ENCODE results near the gene OGN.
"Not testable (repeated sequence)": the region's sequence is repeated elsewhere in the genome, so short reads cannot be mapped to it uniquely, and the experiment has no call there.

The OGN gene, protein sequence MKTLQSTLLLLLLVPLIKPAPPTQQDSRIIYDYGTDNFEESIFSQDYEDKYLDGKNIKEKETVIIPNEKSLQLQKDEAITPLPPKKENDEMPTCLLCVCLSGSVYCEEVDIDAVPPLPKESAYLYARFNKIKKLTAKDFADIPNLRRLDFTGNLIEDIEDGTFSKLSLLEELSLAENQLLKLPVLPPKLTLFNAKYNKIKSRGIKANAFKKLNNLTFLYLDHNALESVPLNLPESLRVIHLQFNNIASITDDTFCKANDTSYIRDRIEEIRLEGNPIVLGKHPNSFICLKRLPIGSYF

DNA sequence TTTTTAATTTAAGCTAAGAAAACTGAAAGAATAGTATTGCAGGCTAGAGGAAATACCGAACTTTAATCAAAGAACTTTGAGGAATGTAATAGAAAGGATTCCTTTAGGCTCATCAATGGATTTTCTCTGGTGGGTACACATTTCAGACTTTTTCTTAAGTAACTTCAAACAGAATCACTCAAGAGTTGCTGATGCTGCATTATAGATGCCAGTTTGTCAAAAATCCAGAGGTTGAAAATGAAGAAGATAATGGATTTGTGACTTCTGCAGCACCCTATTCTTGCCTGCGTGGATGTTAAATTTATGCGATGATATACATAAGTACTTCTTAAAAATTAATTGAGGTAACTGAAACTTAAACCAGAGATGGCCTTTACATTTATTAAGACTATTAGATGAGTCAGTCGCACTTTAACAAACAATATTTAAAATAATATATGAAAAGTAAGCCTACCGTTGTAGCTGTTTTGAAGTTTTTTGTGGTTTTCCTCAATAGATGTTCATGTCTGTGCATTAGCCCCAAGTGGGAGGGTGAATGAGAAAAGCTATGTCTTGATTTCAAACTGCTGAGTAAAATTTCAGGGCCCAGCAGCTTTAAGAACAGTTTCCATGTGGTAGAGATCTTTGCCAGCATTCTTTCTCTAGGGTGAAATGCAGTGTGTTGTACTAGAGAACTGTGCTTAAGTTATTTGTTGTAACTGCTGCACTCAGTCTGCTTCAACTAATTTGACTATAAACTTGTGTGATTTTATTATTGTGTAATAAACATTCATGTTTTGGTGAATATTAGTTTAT, at the start of gene OGN:
Gene OGN, minus strand, starts transcription at position 537 of the 795 bp plus-strand sequence. CDS start 1,171 bp downstream, outside the sequence.
- no peak for DNase-seq

DNA sequence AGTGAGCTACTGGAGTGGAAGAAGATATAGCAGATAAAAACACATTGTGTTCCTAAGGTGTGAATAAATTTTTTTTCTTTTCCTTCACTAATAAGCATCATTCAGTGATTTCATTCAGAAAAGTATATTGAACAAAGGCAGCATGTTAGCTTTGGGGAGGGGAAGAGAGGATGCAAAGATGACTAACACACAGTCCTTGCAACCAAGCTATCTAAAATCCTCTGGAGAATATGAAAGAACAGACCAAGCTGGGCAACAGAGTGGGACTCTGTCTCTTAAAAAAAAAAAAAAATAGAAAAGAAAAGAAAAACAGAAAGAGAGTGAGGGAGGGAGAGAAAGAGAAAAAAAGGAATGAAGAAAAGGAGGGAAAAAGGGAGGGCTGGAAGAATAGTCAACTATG, 42.2 kb upstream of the OGN start:
- DNase-seq, result no peak

DNA sequence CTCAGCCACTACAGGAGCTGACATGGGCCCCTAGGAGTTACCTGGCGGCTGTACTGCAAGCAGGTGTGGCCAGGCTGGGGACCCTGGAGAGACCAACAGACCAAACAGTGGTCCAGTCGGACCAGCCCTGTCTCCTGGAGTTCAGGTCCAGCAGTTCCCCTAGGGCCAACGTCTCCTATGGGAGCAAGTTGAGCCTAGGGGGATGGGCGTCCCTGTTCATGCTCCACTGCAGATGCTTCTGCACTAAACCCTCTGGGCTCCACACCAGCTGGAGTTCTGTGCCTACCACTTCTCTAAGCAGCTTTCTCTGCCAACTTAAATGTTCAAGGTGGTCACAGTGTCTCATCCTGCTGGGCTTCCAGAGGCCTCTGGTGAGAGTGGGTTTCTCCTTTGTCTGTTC, 40.5 kb upstream of the OGN start:
- DNase-seq, result no peak

DNA sequence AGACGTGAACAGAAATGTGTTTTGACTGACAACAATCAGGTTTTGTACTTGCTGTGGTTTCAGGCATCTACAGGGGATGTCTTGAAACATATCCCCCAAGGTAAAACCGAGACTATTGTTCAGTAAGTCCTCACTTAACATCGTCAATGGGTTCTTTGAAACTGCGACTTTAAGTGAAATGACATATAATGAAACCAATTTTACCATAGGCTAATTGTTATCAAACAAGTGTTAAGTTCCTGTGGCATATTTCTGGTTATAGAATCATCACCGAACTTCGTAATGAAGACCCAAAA, 36.3 kb upstream of the OGN start:
- no peak for DNase-seq

DNA sequence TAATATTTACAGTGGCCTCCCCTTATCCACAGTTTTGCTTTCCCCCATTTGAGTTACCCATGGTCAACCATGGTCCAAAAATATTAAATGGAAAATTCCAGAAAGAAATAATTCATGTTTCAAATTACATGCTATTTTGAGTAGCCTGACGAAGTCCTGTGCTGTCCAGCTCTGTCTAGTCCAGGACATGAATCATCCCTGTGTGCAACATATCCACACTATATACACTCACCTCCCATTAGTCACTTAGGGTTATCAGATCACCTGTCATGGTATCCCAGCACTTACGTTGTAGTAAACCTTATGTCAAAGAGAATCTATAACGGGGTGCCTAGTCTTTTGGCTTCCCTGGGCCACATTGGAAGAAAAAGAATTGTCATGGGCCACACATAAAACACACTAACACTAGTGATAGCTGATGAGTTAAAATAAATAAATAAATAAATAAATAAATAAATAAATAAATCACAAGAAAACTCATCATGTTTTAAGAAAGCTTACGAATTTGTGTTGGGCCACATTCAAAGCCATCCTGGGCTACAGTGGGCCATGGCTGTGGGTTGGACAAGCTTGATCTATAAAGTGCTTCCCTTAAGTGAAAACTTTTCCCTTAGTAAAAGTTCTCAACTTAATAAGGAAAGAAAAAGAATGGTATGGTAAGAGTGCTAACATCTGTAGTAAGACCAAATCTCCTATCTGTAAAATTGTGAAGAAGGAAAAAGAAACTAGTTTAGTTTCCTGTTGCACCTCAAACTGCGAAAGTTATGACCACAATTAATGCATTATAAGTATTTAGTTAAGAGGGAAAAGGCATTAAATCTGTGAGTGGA, 35.8 kb upstream of the OGN start:
- no peak for DNase-seq

DNA sequence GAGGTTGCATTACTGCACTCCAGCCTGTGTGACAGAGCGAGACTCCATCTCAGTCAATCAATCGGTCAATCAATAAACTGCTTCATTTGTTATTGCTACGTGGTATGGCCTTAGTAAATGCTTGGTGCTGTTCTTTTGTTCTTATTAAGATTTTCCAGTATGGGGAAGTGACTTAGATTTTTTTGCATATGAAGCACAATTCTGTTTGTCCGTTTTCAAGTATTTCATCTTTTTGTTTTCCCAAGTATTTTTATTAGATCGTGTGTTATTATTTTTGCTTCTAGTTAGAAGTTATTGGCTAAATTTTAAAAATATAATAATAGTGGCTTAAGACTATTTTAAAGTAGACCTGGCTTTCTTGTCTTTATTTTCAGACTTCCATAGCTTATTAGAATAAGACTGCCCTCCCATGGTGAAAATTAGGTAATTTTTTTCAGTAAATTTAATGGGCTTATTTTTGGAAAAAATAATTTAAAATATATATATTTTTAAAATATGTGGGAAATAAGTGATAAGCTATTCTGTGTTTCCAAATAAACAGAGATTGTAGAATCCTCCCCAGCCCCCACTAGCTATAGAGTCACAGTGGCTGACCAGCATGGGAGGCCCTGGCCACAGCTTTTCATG, 34.6 kb upstream of the OGN start:
- no peak for DNase-seq

DNA sequence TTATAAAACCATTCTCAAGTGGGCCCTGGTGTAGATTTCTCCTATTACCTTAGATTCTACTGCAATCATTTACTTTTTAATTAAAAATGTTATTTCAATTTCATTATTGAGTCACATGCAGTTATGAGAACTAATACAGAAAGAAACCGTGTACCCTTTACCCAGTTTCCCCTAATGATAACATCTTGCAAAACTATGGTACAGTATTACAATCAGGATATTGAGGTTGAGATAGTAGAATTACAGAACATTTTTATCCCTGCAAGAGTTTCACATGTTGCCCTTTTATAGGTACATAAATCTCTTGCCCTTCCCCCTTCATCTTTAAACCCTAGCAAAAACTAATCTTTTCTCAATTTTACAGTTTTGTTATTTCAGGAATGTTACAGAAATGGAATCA, 30.9 kb upstream of the OGN start:
- no peak for DNase-seq

DNA sequence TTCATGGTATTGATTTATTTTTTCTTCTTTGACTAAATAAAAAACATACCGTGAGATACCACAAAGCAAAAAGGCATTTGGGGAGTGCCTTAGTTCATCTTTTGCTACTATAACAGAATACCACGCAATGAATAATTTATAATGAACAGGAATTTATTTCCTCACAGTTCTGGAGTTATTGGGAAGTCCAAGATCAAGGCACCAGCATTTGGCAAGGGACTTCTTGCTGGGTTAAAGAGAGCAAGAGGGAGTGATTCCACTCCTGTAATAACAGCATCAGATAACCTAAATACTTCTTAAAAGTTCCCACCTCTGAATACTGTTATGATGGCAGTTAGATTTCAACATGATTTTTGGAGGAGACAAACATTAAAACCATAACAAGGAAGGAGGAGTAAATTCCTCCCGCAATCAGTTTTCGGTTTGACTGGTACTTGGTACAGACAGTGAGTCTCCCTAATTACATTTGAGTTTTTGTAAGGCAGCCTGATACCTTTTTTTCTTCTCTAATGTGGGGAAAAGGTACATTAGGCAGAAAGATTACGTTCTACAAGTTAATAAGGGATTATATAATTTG, 28.7 kb upstream of the OGN start:
- no peak for DNase-seq

DNA sequence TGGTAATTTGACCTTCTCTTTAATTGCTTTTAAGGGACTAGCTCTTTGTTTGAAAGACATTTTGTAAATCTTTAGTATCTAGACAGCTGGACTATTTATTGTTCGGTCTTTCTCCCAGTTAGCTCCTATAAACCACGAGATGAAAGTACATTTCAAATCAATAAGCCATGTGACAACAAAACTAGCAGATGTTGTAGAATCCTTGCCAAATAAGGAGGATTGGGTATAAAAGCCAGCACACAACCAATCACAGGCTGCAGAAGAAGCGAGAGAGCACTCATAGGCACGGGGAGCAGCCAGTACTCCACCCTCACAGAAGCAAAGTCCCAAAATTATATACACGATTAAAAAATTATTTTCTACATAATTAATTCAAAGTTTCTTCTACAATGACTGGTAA, 28.0 kb upstream of the OGN start:
- DNase-seq, result no peak

DNA sequence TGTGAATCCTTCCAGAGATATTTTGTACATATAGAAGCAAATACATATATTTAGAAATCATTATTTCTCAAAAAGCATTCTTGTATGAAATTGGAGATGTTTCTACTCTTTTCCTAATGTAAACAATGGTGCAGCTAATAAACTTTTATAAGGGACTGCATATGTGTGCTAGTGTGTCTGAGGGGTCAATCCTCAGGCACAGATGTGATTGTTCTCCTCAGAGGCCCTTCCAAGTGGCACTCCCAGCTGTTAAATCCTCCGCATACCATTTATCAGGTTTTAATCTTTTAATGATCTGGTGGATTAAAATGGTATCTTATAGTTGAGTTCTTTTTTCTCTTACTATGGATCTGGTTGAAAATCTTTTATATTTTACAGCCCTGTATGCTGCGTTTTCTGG, 25.5 kb upstream of the OGN start:
- no peak for DNase-seq

DNA sequence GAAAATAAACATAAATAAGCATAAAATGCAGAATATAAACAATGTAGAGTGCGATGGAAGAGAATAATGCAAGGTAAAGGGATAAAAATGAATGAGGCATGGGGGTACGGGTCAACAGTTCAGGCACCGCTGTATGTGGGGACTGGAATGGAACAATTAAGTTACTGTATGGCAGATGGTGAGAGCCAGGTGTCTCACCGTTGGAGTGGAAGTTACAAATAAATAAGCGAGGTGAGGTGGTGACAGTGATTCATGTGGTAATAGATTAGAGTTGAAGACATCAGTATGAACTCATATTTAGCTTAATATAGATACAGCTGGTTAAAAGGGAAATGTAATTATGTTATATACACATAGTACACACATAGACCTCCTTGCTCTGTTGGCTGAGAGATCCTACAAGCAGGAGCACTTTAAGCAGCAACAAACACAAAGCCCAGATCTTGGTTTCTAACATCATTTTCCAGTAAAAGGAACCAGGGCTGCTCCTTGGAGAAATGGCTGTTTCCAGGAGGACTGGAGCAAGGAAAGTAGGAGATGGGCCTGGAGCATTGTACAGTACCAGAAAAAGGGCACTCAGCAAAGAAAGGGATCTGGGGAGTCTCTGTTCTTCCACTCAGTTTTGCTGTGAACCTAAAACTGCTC, 22.2 kb upstream of the OGN start:
- no peak for DNase-seq

DNA sequence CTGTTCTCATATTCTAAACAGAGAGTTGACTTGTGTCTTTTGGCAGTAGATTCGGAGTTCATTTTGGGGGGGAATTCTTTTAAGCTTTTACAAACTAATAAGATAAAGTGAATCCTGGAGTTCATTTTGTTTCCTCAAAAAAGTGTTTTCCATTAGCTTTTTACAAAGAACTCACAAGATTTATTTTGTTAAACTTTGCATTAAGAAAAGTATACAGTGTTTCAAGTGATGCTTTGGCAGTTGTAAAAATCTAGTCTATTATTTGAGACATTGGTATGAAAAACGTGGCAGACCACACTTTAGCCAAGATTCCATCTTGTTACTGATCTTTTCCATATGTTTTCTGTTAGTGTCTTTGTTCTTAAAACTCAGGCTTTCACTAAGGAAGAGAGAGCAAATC, 21.1 kb upstream of the OGN start:
- no peak for DNase-seq

DNA sequence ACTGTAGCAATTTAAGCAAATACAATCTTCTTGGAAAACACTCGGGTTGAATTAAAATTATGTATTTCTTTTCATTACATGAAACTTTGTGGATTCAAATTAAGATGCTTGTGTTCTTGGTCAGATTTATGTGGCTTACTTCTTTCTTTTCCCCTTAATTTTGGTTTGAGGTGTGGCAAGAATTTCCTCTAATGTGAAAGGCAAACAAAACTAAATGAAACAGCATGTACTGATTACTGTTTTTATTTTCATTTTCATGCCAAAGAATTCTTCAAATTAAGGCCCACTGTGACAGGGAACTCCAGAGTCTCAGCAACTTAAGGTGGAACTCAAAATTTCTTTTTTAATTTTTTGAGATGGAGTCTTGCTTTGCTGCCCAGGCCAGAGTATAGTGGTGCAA, 20.0 kb upstream of the OGN start, which contains the start of gene OMD:
Gene OMD, minus strand, starts transcription at position 132 of the 400 bp plus-strand sequence. CDS start 6,913 bp downstream, outside the sequence.
- DNase-seq, result no peak

DNA sequence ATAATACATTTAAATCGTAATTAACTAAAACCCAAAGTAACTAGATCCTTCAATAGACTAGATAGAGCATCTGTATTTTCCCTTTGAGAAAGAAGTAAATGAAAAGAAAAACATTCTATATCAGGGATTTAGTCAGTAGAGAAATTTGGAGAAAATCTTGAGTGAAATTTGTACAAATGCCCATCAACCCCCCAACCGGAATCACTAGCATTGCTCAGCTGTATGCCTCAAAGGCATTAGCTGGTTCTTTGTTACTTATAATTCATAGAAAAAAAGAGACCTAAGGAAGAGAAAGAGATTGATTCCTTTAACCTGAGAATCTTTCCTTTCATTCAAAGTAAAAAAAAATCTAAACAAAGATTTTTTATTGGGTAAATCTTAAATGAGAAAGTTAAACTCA, 19.2 kb upstream of the OGN start:
- no peak for DNase-seq

DNA sequence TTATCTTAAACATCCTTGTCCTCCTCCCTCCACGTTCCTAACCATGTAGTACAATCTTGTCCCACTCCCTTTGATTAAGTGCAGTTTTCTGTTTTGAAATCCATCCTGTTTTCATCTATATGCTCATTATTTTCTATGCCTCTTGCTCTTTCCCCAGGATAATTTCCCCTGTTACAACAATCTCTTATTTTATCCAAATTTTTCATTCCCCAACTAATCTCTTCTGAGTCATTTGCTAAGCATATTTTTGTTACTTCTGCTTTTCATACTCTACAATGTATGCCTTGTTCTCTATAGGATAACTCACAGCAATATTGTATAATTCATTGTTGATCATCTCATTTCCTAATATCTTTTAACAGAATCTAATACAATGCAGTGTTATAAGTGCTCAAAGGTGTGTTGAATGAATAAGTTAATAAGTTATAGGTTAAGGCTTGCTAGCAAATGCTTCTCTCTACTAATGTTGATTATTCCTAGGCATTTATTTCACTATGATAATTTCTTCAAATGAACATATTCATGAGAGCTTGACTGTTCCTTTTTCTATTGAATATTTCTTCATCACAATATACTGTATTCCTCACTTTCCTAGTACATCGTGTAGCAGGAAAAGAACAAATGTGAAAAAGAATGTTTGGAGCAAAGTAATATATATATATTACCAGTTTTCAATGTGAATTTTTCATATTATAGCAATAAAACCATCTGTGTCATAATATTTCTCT, 18.4 kb upstream of the OGN start:
- no peak for DNase-seq

DNA sequence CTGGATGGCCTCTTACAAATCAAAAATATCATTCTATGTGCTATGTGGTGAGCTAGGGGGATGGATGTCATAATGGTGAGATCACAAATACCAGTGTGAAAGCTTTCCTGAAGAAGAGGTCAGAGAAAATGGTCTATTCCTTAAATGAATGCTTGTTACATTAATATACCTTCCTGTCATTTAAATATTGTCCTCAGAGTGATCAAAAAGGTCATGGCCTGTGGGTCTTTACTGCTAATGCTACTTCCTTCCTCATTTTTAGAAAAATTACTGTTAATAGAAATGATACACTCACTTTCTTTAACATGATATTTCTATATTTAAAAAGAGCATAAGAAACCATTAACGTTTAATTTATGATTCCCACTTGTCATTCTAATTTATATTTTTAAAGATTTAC, 10.2 kb upstream of the OGN start:
- DNase-seq, result no peak

DNA sequence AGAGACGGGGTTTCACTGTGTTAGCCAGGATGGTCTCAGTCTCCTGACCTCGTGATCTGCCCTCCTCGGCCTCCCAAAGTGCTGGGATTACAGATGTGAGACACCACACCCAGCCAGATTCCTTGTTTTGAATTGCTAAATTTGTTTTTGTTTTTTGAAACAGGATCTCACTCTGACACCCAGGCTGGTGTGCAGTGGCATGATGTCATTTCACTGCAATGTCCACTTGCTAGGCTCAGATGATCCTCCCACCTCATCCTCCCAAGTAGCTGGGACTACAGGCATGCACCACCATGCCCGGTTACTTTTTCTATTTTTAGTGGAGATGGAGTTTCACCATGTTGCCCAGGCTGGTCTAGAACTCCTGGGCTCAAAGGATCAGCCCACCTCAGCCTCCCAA, 6.8 kb upstream of the OGN start:
- not testable (repeated sequence) for DNase-seq

DNA sequence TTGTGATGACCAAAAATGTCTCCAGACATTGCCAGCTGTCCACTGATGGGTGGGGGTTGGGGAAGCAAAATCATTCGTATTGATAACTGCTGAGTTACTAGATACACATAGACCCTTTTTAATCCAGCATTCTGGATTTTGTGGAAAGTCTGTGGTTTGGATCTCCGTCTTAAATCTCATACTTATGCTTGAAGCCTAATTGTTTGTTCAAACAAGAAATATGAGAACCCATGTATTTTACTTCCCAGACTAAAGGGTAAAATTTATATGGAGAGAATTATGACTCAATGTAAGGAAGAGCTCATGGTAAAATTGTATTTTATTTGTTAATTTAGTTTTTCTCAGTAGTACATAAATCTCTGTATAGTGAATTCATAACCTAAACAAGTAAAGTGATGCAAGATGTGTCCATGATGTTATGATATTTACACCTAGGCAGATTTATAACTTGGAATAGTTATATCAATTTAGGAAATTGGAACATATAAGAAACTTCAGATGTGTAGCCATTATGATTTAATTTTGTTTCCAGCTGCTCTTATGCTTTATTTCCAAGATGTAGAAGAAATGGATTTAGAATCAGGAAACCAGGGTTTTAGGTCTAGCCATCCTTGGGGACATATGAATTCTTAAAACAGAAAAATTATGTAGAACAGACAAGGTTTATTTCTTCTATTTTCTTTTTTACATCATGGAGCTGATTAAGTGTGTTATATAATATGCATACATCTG, 4.5 kb upstream of the OGN start:
- no peak for DNase-seq

DNA sequence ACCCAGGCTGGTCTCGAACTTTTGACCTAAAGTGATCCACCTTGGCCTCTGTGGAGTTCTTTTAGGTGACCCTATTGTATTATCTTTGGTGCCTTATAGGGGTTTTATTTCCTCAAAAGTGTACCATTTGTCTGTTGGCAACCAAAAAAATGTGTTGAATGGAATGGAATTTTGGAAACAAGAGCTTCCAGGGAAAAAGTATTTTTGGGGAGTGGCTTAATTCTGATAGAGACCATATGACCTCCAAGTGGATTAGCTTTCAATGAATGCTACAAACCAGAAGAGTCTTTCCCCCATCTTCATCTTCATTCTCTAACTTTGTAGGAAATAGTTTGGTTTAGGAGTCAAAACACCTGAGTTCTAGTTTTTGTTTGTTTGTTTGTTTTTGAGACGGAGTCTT, 3.4 kb upstream of the OGN start:
- DNase-seq, result no peak

DNA sequence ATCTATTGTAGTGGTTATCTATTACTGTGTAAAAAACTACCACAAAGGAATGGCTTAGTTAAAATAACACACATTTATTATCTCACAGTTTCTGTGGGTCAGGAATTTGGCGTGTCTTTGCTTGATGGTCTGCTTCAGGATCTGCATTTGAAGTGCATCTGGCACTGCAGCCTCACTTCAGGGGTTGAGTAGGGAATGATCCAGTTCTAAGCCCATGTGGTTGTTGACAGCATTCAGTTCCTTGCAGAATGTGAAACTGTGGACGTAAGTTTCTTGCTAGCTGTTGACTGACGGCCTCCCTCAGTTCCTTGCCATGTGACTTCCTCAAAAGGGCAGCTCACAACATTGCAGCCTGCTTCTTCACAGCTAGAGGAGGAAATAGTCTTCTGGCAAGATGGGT, 2.1 kb upstream of the OGN start:
- DNase-seq, result no peak

DNA sequence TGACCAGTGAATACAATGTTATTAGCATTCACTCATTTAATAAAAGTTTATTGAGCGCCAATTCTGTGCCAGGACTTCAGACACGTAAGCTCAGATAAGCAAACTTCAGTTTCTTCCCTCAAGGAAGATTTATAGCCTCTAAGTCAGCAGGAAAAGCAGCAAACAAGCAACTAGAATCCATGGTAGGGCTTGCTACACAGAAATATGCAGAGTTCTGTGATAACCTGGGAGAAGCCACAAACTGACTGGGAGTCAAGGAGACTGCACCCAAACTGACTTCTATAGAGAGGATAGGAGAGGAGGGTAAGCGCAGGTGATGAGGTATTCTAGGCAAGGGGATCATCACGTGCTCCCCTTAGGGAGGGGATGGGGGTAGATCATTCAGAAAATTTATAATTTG, 1.4 kb upstream of the OGN start:
- DNase-seq, result no peak
